ENCODE measurements around the gene GNAL.

GNAL gene

DNA sequence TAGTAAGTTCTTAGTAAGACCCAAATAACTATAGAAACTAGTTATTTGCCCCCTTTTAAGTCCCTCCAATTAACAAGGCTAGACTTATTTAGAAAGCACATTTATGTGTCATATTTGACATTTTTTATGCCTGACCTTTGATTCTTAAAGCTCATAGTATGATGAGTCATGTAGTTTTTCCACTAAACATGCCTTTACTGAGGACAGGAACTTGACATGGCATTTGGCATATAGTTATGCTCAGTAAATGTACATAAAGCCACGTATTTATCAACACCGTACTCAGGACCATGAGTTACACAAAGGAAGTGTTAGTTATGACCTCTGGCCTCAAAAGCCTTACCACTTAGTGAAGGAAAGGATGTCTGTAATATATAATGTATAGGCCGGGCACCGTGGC lies 78.9 kb downstream of the GNAL start:
- no peaks in the 10 kb centered on the region for H3K9me3 ChIP-seq (ENCODE audit: control insufficient read depth, insufficient read depth, low read depth, low read length)
- no peaks in the 10 kb centered on the region for H3K4me1 ChIP-seq (ENCODE audit: control insufficient read depth, insufficient read depth, low read length)
- H3K4me3 ChIP-seq (ENCODE audit: low read depth, low read length), result no peak overlapping the region
- TF ChIP-seq, protein P1, sequence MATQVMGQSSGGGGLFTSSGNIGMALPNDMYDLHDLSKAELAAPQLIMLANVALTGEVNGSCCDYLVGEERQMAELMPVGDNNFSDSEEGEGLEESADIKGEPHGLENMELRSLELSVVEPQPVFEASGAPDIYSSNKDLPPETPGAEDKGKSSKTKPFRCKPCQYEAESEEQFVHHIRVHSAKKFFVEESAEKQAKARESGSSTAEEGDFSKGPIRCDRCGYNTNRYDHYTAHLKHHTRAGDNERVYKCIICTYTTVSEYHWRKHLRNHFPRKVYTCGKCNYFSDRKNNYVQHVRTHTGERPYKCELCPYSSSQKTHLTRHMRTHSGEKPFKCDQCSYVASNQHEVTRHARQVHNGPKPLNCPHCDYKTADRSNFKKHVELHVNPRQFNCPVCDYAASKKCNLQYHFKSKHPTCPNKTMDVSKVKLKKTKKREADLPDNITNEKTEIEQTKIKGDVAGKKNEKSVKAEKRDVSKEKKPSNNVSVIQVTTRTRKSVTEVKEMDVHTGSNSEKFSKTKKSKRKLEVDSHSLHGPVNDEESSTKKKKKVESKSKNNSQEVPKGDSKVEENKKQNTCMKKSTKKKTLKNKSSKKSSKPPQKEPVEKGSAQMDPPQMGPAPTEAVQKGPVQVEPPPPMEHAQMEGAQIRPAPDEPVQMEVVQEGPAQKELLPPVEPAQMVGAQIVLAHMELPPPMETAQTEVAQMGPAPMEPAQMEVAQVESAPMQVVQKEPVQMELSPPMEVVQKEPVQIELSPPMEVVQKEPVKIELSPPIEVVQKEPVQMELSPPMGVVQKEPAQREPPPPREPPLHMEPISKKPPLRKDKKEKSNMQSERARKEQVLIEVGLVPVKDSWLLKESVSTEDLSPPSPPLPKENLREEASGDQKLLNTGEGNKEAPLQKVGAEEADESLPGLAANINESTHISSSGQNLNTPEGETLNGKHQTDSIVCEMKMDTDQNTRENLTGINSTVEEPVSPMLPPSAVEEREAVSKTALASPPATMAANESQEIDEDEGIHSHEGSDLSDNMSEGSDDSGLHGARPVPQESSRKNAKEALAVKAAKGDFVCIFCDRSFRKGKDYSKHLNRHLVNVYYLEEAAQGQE (tag by site-specific recombination; IDR thresholded peaks at IDR 0.05), result no peak
- TF ChIP-seq, protein P2, sequence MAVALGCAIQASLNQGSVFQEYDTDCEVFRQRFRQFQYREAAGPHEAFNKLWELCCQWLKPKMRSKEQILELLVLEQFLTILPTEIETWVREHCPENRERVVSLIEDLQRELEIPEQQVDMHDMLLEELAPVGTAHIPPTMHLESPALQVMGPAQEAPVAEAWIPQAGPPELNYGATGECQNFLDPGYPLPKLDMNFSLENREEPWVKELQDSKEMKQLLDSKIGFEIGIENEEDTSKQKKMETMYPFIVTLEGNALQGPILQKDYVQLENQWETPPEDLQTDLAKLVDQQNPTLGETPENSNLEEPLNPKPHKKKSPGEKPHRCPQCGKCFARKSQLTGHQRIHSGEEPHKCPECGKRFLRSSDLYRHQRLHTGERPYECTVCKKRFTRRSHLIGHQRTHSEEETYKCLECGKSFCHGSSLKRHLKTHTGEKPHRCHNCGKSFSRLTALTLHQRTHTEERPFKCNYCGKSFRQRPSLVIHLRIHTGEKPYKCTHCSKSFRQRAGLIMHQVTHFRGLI (tag by site-specific recombination; IDR thresholded peaks at IDR 0.05), result no peak
- no peak for TF ChIP-seq ZNF423 (tag by site-specific recombination; IDR thresholded peaks at IDR 0.05)
- TF ChIP-seq SCRT1 (tag by site-specific recombination; IDR thresholded peaks at IDR 0.05; ENCODE audit: borderline replicate concordance), result no peak
- TF ChIP-seq ZNF585B (tag by site-specific recombination; IDR thresholded peaks at IDR 0.05), result no peak
- no peak for TF ChIP-seq SALL2 (tag by site-specific recombination; IDR thresholded peaks at IDR 0.05; ENCODE audit: borderline replicate concordance)
- no peak for TF ChIP-seq ZNF707 (tag by site-specific recombination; IDR thresholded peaks at IDR 0.05)
- no peak for TF ChIP-seq ZNF776 (tag by site-specific recombination; IDR thresholded peaks at IDR 0.05; ENCODE audit: borderline replicate concordance)
- H3K27ac ChIP-seq (ENCODE audit: extremely low read depth, low read depth, low read length), result no peak overlapping the region
- H3K36me3 ChIP-seq (ENCODE audit: control insufficient read depth in 2 of 2, insufficient read depth in 1 of 2, low read length in 2 of 2), result no peaks in the 10 kb centered on the region
- POLR2A ChIA-PET, result no interaction called here
- CTCF ChIA-PET, result no interaction called here

DNA sequence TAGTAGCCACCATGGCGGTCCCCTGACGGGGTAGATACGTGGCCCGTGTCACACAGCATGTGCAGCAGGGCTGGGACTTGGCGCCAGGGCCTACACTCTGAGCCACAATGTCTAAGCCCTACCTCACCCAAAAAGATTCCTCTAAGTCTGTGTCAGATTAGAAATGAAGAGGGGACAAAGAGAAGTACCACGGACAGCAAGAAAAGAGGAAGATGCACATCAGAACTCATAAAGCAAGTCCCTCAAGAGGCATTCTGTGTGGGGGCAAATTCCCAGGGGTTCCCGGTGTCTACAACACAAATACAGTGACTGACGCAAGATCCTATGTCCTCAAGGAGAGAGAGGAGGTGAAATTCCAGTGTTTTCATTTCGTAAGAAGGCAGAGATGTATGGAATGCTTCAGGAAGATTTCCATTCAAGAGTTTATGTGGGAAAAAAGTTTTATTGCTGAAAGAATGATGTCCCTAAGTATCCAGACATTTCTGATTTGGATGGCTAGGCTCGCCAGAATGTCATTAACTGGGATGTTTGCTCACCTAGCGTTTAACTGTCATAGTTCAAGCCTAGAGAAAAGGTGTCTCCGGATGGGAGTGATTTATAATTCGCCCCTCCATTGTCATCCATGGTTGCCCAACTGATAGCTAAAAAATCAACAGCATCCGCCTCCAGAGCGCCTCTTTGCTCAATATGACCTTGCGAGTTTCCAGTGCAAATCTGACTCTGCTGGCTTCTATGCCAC lies 86.5 kb downstream of the GNAL start:
- Histone ChIP-seq H3K9me3 (ENCODE audit: control insufficient read depth, insufficient read depth, low read depth, low read length) (no peaks in the 10 kb centered on the region), H3K4me1 (ENCODE audit: control insufficient read depth, insufficient read depth, low read length) (no peaks in the 10 kb centered on the region; the same call in 1 of the 2 replicates), H3K36me3 (ENCODE audit: control insufficient read depth in 2 of 2, insufficient read depth in 1 of 2, low read length in 2 of 2) (no peaks in the 10 kb centered on the region), H3K27ac (ENCODE audit: extremely low read depth, low read depth, low read length) (no peak overlapping the region), H3K4me3 (ENCODE audit: low read depth, low read length) (no peak overlapping the region)
- ChIA-PET CTCF (interaction anchor here (0.7 to 1.0 kb wide), 2 partner anchors 8 to 659 kb away, joined by 3 read pairs; no protein-coding TSS in a partner anchor), POLR2A (no interaction called here)
- TF ChIP-seq ZEB2 (tag by site-specific recombination; IDR thresholded peaks at IDR 0.05) (no peak), ZNF416 (tag by site-specific recombination; IDR thresholded peaks at IDR 0.05) (no peak), ZNF76 (tag by site-specific recombination; IDR thresholded peaks at IDR 0.05; ENCODE audit: borderline replicate concordance, low read depth) (no peak)
- TF ChIP-seq, protein P1 (tag by site-specific recombination; IDR thresholded peaks at IDR 0.05), result 0 out of 2 replicates have a peak, but pooled peaks have one; percentile 40
- TF ChIP-seq, protein P3, sequence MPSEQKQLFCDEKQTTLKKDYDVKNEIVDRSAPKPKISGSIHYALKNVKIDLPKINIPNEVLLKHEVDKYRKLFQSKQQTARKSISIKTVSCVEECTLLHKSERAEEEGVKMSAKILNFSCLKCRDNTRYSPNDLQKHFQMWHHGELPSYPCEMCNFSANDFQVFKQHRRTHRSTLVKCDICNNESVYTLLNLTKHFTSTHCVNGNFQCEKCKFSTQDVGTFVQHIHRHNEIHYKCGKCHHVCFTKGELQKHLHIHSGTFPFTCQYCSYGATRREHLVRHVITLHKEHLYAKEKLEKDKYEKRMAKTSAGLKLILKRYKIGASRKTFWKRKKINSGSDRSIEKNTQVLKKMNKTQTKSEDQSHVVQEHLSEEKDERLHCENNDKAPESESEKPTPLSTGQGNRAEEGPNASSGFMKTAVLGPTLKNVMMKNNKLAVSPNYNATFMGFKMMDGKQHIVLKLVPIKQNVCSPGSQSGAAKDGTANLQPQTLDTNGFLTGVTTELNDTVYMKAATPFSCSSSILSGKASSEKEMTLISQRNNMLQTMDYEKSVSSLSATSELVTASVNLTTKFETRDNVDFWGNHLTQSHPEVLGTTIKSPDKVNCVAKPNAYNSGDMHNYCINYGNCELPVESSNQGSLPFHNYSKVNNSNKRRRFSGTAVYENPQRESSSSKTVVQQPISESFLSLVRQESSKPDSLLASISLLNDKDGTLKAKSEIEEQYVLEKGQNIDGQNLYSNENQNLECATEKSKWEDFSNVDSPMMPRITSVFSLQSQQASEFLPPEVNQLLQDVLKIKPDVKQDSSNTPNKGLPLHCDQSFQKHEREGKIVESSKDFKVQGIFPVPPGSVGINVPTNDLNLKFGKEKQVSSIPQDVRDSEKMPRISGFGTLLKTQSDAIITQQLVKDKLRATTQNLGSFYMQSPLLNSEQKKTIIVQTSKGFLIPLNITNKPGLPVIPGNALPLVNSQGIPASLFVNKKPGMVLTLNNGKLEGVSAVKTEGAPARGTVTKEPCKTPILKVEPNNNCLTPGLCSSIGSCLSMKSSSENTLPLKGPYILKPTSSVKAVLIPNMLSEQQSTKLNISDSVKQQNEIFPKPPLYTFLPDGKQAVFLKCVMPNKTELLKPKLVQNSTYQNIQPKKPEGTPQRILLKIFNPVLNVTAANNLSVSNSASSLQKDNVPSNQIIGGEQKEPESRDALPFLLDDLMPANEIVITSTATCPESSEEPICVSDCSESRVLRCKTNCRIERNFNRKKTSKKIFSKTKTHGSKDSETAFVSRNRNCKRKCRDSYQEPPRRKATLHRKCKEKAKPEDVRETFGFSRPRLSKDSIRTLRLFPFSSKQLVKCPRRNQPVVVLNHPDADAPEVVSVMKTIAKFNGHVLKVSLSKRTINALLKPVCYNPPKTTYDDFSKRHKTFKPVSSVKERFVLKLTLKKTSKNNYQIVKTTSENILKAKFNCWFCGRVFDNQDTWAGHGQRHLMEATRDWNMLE (tag by site-specific recombination; conservative IDR thresholded peaks at IDR 0.05; ENCODE audit: low read depth), result no peak

Measured in HEK293 (cell line).